Epithelial cell of esophagus (primary cell): ENCODE results near the gene ZMAT5.

Source experiments
- DNase-seq: peaks from one replicate; pipeline ENCODE4 v3.0.0; 2010; ENCODE audit warnings: low read depth
- H3K4me3 ChIP-seq: 2 replicates; pipeline ENCODE4 v1.5.1; 2011; ENCODE audit warnings: mild to moderate bottlenecking, low read length, control low read depth
- TF ChIP-seq, protein P1 (sequence below): IDR thresholded peaks from 2 replicates; pipeline ENCODE4 v1.5.1; 2011; ENCODE audit warnings: low read depth, mild to moderate bottlenecking, low read length, control low read depth, inconsistent platforms; ENCODE audit not compliant: insufficient read depth; ENCODE audit errors: missing control alignments

Gene ZMAT5

GRCh38 chr22:29700206-29700899 lies 66.5 kb downstream of the ZMAT5 start:
- TF ChIP-seq, protein P1, sequence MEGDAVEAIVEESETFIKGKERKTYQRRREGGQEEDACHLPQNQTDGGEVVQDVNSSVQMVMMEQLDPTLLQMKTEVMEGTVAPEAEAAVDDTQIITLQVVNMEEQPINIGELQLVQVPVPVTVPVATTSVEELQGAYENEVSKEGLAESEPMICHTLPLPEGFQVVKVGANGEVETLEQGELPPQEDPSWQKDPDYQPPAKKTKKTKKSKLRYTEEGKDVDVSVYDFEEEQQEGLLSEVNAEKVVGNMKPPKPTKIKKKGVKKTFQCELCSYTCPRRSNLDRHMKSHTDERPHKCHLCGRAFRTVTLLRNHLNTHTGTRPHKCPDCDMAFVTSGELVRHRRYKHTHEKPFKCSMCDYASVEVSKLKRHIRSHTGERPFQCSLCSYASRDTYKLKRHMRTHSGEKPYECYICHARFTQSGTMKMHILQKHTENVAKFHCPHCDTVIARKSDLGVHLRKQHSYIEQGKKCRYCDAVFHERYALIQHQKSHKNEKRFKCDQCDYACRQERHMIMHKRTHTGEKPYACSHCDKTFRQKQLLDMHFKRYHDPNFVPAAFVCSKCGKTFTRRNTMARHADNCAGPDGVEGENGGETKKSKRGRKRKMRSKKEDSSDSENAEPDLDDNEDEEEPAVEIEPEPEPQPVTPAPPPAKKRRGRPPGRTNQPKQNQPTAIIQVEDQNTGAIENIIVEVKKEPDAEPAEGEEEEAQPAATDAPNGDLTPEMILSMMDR, result no peak
- no peak for DNase-seq
- no peak overlapping the region for H3K4me3 ChIP-seq

- TF ChIP-seq, protein P1, result no peak
- DNase-seq, result no peak
- no peak overlapping the region for H3K4me3 ChIP-seq
These were observed 68.8 kb downstream of the ZMAT5 start for GRCh38 chr22:29697853-29698598.

GRCh38 chr22:29695129-29695926 lies 71.5 kb downstream of the ZMAT5 start:
- TF ChIP-seq, protein P1, result no peak
- H3K4me3 ChIP-seq, result no peak overlapping the region
- peak; percentile 32 for DNase-seq

GRCh38 chr22:29693671-29694070 lies 73.1 kb downstream of the ZMAT5 start:
- DNase-seq, result no peak
- no peak overlapping the region for H3K4me3 ChIP-seq
- TF ChIP-seq, protein P1, result no peak

DNA sequence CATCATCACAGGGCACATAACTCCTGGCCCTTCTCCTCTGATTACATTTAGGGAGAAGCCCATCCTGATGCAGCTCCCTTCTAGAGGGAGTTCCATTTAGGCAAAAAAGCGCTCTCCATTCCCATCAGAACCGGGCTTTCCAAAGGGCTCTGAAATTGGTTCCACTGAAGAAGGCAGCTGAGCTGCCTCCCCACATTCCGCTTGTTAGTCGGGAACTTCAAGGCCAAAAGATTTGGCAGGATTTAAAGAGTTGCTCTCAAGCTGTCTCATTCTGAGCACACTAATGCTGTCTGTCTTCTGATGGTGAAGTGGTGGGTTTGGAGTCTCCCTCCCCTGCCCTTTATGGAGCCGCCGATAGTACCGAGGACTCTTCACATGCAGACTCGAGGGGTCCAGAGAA lies 73.6 kb downstream of the ZMAT5 start:
- no peak for DNase-seq
- TF ChIP-seq, protein P1, result no peak
- H3K4me3 ChIP-seq, result no peak overlapping the region

- TF ChIP-seq, protein P1, result no peak
- DNase-seq, result no peak
- H3K4me3 ChIP-seq, result no peak overlapping the region
These were observed 74.5 kb downstream of the ZMAT5 start for GRCh38 chr22:29692327-29692640.
